Measurements from ENCODE around the gene KXD1. TPM values are rescaled to one million over a fixed set of nuclear protein-coding genes. Genes with fewer than 3 reads are reported as not detected.
A peak's percentile ranks its signal among the peaks of the same experiment; 100 is the strongest.
"Not testable (repeated sequence)": the region's sequence is repeated elsewhere in the genome, so short reads cannot be mapped to it uniquely, and the experiment has no call there.

KXD1 gene
- total RNA-seq, 1 experiment from 2014 or later: 140 TPM

- Histone ChIP-seq H3K36me3 (peaks cover 18% of the 10 kb centered on the region), H3K27me3 (no peaks in the 10 kb centered on the region), H3K9me3 (no peaks in the 10 kb centered on the region), H3K4me3 (no peak overlapping the region)
- DNase-seq: peak; percentile 29
Observed at GRCh38 chr19:18529782-18530181, 27.9 kb upstream of the KXD1 start.

GRCh38 chr19:18531485-18531884, 26.2 kb upstream of the KXD1 start:
- Histone ChIP-seq H3K27me3 (no peaks in the 10 kb centered on the region), H3K4me3 (no peak overlapping the region), H3K9me3 (no peaks in the 10 kb centered on the region), H3K36me3 (peaks cover 29% of the 10 kb centered on the region)
- no peak for DNase-seq

GRCh38 chr19:18532168-18532890, 25.3 kb upstream of the KXD1 start:
- H3K9me3 ChIP-seq: no peaks in the 10 kb centered on the region
- H3K36me3 ChIP-seq: peaks cover 35% of the 10 kb centered on the region
- no peaks in the 10 kb centered on the region for H3K27me3 ChIP-seq
- H3K4me3 ChIP-seq: no peak overlapping the region
- DNase-seq: no peak

DNA sequence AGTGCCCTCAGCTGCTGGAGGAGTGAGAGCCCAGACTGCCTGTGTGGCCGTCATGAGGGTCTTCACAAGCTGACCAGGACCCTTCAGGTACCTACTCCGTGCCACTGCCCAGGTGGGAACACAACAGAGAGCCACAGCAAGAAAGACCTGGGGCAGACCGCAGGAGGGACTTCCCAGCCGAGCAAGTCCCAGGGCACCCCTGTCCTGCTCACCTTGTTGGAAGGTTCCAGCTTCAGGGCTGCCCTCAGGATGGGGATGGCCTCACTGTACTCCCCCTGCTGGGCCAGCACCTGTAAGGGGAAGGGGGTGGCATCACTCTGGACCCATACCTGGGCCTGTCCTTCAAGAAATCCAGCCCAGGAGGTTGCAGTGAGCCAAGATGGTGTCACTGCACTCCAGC, 24.6 kb upstream of the KXD1 start:
- no peak for DNase-seq
- no peaks in the 10 kb centered on the region for H3K9me3 ChIP-seq

GRCh38 chr19:18536475-18536874, 21.2 kb upstream of the KXD1 start:
- H3K36me3 ChIP-seq: peaks cover 59% of the 10 kb centered on the region
- no peaks in the 10 kb centered on the region for H3K9me3 ChIP-seq
- H3K27me3 ChIP-seq: no peaks in the 10 kb centered on the region
- no peak for DNase-seq
- H3K4me3 ChIP-seq: no peak overlapping the region

More for the DNA sequence above, 24.6 kb upstream of the KXD1 start:
- H3K4me3 ChIP-seq: no peak overlapping the region
- H3K36me3 ChIP-seq: peaks cover 42% of the 10 kb centered on the region
- H3K27me3 ChIP-seq: no peaks in the 10 kb centered on the region

GRCh38 chr19:18537431-18537830, 20.2 kb upstream of the KXD1 start:
- Histone ChIP-seq H3K36me3 (peaks cover 59% of the 10 kb centered on the region), H3K9me3 (no peaks in the 10 kb centered on the region), H3K27me3 (no peaks in the 10 kb centered on the region), H3K4me3 (no peak overlapping the region)
- DNase-seq: no peak

DNA sequence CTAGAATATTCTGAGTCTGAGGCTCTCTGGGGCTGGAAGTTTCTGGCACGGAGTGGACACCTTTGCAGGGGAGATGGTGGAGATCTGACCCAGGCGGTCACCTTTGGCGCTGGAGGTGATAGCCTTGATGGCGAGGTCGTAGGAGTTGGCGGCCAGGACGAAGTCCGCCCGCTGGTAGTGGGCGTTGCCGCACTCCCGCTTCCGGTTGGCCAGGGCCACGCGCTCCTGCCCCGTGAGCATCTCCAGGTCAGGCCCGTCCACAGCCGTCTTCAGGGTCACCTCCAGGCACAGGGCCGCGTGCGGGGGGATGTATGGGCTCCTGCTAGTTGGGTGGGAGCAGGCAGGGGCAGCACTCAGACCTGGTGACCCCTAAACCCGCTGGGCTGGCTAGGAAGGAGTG, 19.6 kb upstream of the KXD1 start:
- H3K27me3 ChIP-seq: no peaks in the 10 kb centered on the region

GRCh38 chr19:18539372-18539771, 18.3 kb upstream of the KXD1 start:
- H3K36me3 ChIP-seq: peaks cover 52% of the 10 kb centered on the region
- H3K9me3 ChIP-seq: no peaks in the 10 kb centered on the region
- H3K27me3 ChIP-seq: no peaks in the 10 kb centered on the region
- no peak for DNase-seq
- no peak overlapping the region for H3K4me3 ChIP-seq

More for the DNA sequence above, 19.6 kb upstream of the KXD1 start:
- no peak for DNase-seq
- Histone ChIP-seq H3K36me3 (peaks cover 52% of the 10 kb centered on the region), H3K9me3 (no peaks in the 10 kb centered on the region), H3K4me3 (no peak overlapping the region)

- not testable (repeated sequence) for DNase-seq
- peaks cover 50% of the 10 kb centered on the region for H3K36me3 ChIP-seq
Observed at GRCh38 chr19:18540200-18540599, 17.5 kb upstream of the KXD1 start.

DNA sequence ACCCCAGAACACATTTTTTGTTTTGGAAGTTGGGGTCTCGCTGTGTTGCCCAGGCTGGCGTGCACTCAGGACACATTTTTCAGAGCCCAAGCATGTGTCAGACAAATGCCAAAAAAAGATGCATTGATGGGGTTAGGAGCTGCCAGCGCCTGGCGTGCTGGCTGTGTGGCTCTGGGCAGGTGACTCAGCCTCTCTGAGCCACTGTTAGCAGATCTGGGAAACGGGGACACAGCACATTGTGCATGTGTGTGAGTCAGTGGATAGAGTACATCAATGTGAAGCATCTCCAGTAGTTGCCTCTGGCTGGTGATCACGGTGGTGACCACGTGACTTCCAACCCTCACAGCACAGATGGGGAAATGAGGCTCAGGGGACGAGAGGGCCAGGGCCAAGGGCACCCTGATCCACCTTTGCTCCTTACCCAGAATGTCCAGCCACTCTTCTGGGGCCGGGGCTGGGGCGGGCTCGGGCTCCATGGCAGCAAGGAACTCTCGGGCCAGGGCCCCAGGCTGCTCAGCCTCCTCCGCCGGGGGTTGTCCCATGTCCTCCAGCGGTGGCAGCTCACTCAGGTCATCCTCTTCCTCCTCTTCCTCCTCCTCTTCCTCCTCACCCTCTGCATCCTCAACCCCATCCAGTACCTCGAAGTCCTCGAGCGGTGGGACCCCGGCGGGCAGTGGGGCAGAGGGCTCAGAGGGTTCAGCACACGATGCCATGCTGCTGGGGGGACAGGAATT, 16.2 kb upstream of the KXD1 start:
- Histone ChIP-seq H3K27me3 (no peaks in the 10 kb centered on the region), H3K36me3 (peaks cover 41% of the 10 kb centered on the region), H3K9me3 (no peaks in the 10 kb centered on the region), H3K4me3 (peak overlapping the region; percentile 62; the same call in 1 of the 2 replicates)
- no peak for DNase-seq

More at GRCh38 chr19:18540200-18540599, 17.5 kb upstream of the KXD1 start:
- H3K4me3 ChIP-seq, H3K27me3 ChIP-seq, H3K9me3 ChIP-seq: not testable (repeated sequence)

DNA sequence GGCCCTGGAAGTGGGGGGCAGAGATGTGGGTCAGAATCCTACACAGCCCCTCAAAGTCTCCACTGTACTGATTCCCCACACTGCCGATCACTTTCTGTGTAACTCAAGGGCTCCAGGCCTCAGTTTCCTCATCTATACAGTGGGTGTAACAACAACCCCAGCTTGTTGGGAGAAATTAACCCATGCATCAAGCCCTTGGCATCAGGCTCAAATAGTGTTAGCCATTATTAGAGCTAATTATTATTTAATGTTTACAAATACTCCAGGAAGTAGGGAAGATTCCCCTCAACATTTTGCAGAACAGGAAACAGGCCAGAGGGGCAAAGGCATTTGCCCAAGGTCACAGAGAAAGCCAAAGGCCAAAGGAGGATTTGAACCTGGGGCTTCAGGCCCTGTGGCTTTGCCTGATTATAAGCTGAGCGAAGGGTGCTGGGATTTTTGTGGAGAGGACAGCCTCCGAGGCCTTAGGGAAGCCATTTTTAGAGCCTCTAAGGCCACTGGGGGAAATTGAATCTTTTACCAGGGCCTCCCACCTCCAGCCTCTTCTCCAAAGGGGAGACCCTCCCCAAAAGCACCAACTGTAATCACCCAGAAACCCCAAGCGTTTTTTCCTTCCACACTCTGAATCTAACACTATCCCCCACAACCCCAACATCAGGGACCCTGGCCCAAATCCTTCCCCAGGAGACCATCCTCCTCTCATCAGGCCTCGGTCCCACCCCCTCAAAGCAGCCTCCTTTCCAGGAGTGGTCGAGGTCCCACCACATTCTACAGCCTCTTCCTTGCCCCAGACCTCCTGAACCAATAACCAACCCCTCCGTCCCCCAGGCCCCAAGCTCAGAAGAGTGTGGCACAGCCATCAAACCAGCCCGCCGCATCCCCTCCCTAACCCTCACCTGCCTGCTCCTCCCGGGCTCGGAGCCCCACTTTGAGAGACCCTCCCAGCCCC, 15.4 kb upstream of the KXD1 start:
- Histone ChIP-seq H3K27me3 (no peaks in the 10 kb centered on the region), H3K4me3 (peak overlapping the region; percentile 62), H3K9me3 (no peaks in the 10 kb centered on the region), H3K36me3 (peaks cover 36% of the 10 kb centered on the region)
- DNase-seq: no peak

- Histone ChIP-seq H3K9me3 (no peaks in the 10 kb centered on the region), H3K27me3 (no peaks in the 10 kb centered on the region), H3K4me3 (peak within 1 kb of the TSS; percentile 62), H3K36me3 (peaks cover 26% of the 10 kb centered on the region)
- DNase-seq: peak; percentile 93
Observed at GRCh38 chr19:18542941-18543813, 14.5 kb upstream of the KXD1 start, which contains the start of gene FKBP8. TSS of gene FKBP8 (minus strand) at chr19:18543573. CDS start at chr19:18541970, 1,603 bp downstream.

DNA sequence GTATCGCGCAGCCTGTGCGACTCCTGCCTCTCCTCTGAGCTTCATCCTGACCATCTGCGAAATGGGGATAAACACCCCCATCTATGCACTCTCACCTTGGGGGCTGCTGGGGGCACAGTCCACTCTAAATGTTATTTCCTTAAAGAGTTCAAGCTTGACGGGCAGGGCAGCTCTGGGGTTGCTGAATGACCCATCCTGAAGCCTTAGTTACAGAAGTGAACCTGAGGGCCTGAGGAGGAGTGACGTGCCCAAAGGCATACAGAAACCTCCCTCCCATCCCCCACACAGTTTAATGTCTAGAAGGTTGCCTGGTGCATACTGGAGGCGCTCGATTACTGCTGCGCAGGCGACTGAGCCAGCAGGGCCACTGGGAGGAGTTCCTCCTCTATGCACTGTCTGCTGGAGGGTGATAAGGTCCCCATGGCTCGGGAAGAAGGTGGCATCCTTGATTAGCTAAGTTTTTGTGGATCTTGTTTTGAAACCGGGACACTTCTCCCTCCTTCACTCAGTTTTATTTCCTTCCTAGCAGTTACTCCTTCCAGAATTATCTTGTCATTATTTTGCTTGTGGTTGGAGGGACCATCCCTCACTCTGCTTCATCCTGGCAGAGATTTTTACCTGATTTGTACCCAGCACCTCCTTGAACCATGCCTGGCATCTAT, 13.7 kb upstream of the KXD1 start:
- peak overlapping the region; percentile 43 for H3K4me3 ChIP-seq
- no peaks in the 10 kb centered on the region for H3K9me3 ChIP-seq
- no peaks in the 10 kb centered on the region for H3K27me3 ChIP-seq
- peaks cover 25% of the 10 kb centered on the region for H3K36me3 ChIP-seq
- DNase-seq: peak; percentile 58

- H3K4me3 ChIP-seq: no peak overlapping the region
- no peak for DNase-seq
Observed at GRCh38 chr19:18551631-18552030, 6.0 kb upstream of the KXD1 start.

DNA sequence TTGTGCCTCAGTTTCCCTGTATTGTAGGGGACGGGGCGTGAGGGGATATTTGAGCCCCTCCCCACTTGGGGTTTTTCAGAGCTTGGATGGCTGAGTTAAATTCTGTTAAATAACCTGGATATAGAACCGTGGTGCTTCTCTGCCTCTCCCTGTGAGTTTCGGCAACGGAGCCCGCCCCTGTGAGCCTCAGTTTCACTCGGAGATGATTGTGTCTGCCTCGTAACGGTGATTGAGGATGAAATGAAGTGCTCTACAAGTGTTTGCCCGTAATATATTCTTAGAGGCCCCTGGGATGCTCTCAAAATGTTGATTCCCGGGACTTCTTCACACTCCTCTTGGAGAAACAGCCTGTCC, 509 bp downstream of the KXD1 start:
- no peaks in the 10 kb centered on the region for H3K9me3 ChIP-seq
- no peak for DNase-seq
- peaks cover 32% of the 10 kb centered on the region for H3K36me3 ChIP-seq
- H3K4me3 ChIP-seq: peak overlapping the region; percentile 74
- H3K27me3 ChIP-seq: no peaks in the 10 kb centered on the region

More at GRCh38 chr19:18551631-18552030, 6.0 kb upstream of the KXD1 start:
- H3K36me3 ChIP-seq: no peaks in the 10 kb centered on the region
- H3K27me3 ChIP-seq: no peaks in the 10 kb centered on the region
- H3K9me3 ChIP-seq: no peaks in the 10 kb centered on the region
